Spleen (tissue), 11 donors: ENCODE measurements around the gene IL6R. TPM values are rescaled to one million over a fixed set of nuclear protein-coding genes. Genes with fewer than 3 reads are reported as not detected.

Source experiments
- DNase-seq: peaks from one replicate; pipeline ENCODE4 v3.0.0-alpha.2; 2020
- H3K27ac ChIP-seq, 8 donors: fragments of 200-600 bp; sonication (generic) in 7 of 8; 1 replicate in 4 of 8; 2 replicates in 4 of 8; pipeline versions ENCODE4 v1.5.0 to v1.8.0; 2016 to 2021; ENCODE audit warnings: inconsistent platforms in 4 of 8, mild to moderate bottlenecking in 4 of 8, moderate library complexity in 1 of 8
- H3K27me3 ChIP-seq, 7 donors: fragments of 200-600 bp; sonication (generic) in 6 of 7; replicated peaks in 1 of 7; 1 replicate in 4 of 7; 2 replicates in 3 of 7; pipeline versions ENCODE4 v1.5.0 to v1.8.0; 2016 to 2021; ENCODE audit warnings: inconsistent platforms in 3 of 7, mild to moderate bottlenecking in 1 of 7
- H3K36me3 ChIP-seq, 6 donors: fragments of 200-600 bp; sonication (generic) in 5 of 6; 1 replicate in 4 of 6; 2 replicates in 2 of 6; pipeline versions ENCODE4 v1.5.0 to v1.8.0; 2016 to 2021; ENCODE audit warnings: inconsistent platforms in 2 of 6
- H3K4me1 ChIP-seq, 6 donors: fragments of 200-600 bp; sonication (generic) in 5 of 6; 1 replicate in 3 of 6; 2 replicates in 3 of 6; pipeline versions ENCODE4 v1.5.0 to v1.8.0; 2016 to 2021; ENCODE audit warnings: inconsistent platforms in 3 of 6
- H3K4me3 ChIP-seq, 8 donors: fragments of 200-600 bp; sonication (generic) in 7 of 8; 1 replicate in 4 of 8; 2 replicates in 4 of 8; pipeline versions ENCODE4 v1.5.0 to v1.8.0; 2016 to 2021; ENCODE audit warnings: inconsistent platforms in 4 of 8, mild to moderate bottlenecking in 4 of 8, moderate library complexity in 2 of 8
- H3K9me3 ChIP-seq, 8 donors: fragments of 200-600 bp; sonication (generic) in 7 of 8; 1 replicate in 4 of 8; 2 replicates in 4 of 8; pipeline versions ENCODE4 v1.5.0 to v1.8.0; 2016 to 2021; ENCODE audit warnings: inconsistent platforms in 4 of 8
- POLR2A ChIP-seq, 3 donors: fragments of 450-650 bp; IDR thresholded peaks; one replicate each; pipeline ENCODE4 v1.5.1; 2017; ENCODE audit warnings: antibody characterized with exemption in 3 of 3, mild to moderate bottlenecking in 1 of 3
- POLR2AphosphoS5 ChIP-seq, 3 donors: sonication (generic); formaldehyde crosslinking; IDR thresholded peaks; one replicate each; pipeline ENCODE4 v1.5.1; 2017; ENCODE audit warnings: antibody characterized with exemption in 3 of 3
- WGBS, 5 donors: extraction: QIAGEN DNeasy Blood & Tissue Kit in 3 of 5; methylation state at CpG; one replicate each; pipeline versions ENCODE4 v1.1.5 to v1.1.7; 2013 to 2018; 5-methylcytosine and 5-hydroxymethylcytosine counted together
- intact Hi-C: fragments of 100-400 bp; cut with DNase I; formaldehyde crosslinking; loops from one replicate; pipeline ENCODE4 v1.15.0; 2023; ENCODE audit warnings: low total_unique reads
- polyA plus RNA-seq, 3 donors: library from polyadenylated mRNA; stranded (reverse); fragments of 200-250 nt; gene quantifications; one replicate each; pipeline ENCODE4 v1.2.1, GENCODE V29; 2013
- total RNA-seq, 7 donors: library from RNA; depleted of rRNA in 3 of 7; stranded (reverse); fragments of >200 nt in 3 of 7; fragmentation: NEBNext Ultra II Directional in 4 of 7; extraction: Animal tissue kit (Norgen Biotek cat#: 25700) in 4 of 7; gene quantifications; one replicate each; pipeline versions ENCODE4 v1.1.0 to v1.2.1, GENCODE V29; 2016 to 2021
- TF ChIP-seq, protein P1 (sequence below), 11 experiments: fragments of 200-600 bp in 7 of 11; fragments of 450-650 bp in 4 of 11; sonication (generic) in 4 of 11; IDR thresholded peaks in 8 of 11; conservative IDR thresholded peaks in 3 of 11; 1 replicate in 7 of 11; 2 replicates in 4 of 11; pipeline versions ENCODE4 v1.4.0 to v1.8.0; 2016 to 2021; ENCODE audit warnings: antibody characterized with exemption in 11 of 11, inconsistent platforms in 4 of 11, mild to moderate bottlenecking in 1 of 11
- donor health status: healthy with polysubstance abuse.
- donor health status: DM: no; HTN: no; CAD: no; lungs with moderate emphysema.
- donor health status: DM: no; HTN: no; CAD: no.
- donor health status: Bipolar disorder and iron deficiency.
- donor health status: healthy.
- donor health status: DM: no; HTN: no; CAD: no.
- donor health status: DM: yes; HTN: yes; CAD: no.

IL6R gene
- total and polyA plus RNA-seq, 10 donors, result 2.8 to 74.5 (median 47.8) TPM

DNA sequence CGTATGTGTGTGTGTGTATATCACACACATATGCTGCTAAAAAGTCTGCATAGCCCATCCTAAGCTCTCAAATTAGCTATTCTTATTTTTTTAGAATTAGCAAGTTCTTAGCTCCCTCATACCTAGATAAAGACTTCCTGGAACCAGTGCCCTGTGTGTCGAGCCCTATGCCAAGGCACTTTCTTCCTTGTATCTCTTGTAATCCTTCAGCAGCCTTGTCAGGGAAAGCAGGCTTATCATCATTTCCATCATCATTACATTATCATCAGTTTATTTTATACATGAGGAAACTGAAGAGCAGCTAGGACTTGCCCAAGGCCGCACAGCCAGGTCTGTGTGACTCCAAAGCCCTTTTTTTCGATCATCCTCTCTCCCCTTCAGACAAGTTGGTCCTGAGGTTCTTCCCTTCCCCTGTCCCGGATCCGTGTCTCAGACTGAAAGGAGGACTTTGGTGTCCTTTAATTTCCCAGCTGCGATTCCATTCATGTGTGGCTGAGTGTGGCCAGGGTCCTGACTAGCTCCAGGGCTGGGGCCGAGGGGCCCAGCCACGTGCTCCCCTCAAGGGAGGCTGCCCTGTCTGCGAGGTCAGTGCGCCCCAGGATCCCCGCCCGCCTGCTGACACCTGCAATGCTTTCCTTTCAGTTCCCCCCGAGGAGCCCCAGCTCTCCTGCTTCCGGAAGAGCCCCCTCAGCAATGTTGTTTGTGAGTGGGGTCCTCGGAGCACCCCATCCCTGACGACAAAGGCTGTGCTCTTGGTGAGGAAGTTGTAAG lies 24.9 kb downstream of the IL6R start:
- intact Hi-C loops, result no loop called here
- TF ChIP-seq, protein P1, sequence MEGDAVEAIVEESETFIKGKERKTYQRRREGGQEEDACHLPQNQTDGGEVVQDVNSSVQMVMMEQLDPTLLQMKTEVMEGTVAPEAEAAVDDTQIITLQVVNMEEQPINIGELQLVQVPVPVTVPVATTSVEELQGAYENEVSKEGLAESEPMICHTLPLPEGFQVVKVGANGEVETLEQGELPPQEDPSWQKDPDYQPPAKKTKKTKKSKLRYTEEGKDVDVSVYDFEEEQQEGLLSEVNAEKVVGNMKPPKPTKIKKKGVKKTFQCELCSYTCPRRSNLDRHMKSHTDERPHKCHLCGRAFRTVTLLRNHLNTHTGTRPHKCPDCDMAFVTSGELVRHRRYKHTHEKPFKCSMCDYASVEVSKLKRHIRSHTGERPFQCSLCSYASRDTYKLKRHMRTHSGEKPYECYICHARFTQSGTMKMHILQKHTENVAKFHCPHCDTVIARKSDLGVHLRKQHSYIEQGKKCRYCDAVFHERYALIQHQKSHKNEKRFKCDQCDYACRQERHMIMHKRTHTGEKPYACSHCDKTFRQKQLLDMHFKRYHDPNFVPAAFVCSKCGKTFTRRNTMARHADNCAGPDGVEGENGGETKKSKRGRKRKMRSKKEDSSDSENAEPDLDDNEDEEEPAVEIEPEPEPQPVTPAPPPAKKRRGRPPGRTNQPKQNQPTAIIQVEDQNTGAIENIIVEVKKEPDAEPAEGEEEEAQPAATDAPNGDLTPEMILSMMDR (IDR thresholded peaks at IDR 0.05 in 8 of 11, conservative IDR thresholded peaks at IDR 0.05 in 3 of 11), result no peak
- TF ChIP-seq POLR2AphosphoS5 (IDR thresholded peaks at IDR 0.05) (no peak), POLR2A (IDR thresholded peaks at IDR 0.05) (no peak)
- 76 to 90% (median 85%) methylated on average over 15 to 17 of the region's 17 CpGs for WGBS, 5 donors
- Histone ChIP-seq H3K9me3 (no peaks in the 10 kb centered on the region), H3K27me3 (no peaks in the 10 kb centered on the region), H3K27ac (peak overlapping the region in 3 of 8 donors; percentile 5 to 75 (median 60)), H3K4me3 (no peak overlapping the region), H3K4me1 (peaks cover 0 to 61% (median 21%) of the 10 kb centered on the region in 6 donors), H3K36me3 (peaks cover 0 to 57% (median 17%) of the 10 kb centered on the region in 6 donors)
- no peak for DNase-seq

DNA sequence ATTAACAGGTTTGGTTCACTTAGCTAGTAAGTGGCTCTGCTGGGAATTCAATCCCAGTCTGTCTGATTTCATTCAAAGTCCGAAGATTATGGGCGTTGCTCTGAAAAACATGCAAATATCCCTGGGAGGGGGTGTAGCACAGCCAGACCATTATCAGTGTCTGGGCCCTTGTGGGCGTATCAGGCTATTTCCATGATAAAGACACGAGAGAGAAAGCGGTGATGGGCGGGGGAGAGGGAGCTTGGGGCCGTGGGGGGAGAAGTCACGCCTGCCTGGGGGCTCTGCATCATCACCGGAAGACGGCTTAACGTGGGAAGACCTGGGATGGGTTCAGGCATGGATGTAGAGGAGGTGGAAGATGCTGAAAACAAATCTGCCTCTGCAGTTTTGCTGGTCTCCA lies 25.8 kb downstream of the IL6R start:
- 74 to 86% (median 77%) methylated on average over 11 of the region's 11 CpGs for WGBS, 5 donors
- intact Hi-C loops, result no loop called here
- H3K4me3 ChIP-seq, result no peak overlapping the region
- peak overlapping the region in 4 of 8 donors; percentile 35 to 75 (median 60) for H3K27ac ChIP-seq
- peaks cover 0 to 66% (median 24%) of the 10 kb centered on the region in 6 donors for H3K36me3 ChIP-seq
- TF ChIP-seq, protein P1 (IDR thresholded peaks at IDR 0.05 in 8 of 11, conservative IDR thresholded peaks at IDR 0.05 in 3 of 11), result no peak
- TF ChIP-seq POLR2A (IDR thresholded peaks at IDR 0.05) (no peak), POLR2AphosphoS5 (IDR thresholded peaks at IDR 0.05) (no peak)
- H3K4me1 ChIP-seq, result peaks cover 0 to 54% (median 21%) of the 10 kb centered on the region in 6 donors
- no peaks in the 10 kb centered on the region for H3K27me3 ChIP-seq
- no peak for DNase-seq
- H3K9me3 ChIP-seq, result no peaks in the 10 kb centered on the region

DNA sequence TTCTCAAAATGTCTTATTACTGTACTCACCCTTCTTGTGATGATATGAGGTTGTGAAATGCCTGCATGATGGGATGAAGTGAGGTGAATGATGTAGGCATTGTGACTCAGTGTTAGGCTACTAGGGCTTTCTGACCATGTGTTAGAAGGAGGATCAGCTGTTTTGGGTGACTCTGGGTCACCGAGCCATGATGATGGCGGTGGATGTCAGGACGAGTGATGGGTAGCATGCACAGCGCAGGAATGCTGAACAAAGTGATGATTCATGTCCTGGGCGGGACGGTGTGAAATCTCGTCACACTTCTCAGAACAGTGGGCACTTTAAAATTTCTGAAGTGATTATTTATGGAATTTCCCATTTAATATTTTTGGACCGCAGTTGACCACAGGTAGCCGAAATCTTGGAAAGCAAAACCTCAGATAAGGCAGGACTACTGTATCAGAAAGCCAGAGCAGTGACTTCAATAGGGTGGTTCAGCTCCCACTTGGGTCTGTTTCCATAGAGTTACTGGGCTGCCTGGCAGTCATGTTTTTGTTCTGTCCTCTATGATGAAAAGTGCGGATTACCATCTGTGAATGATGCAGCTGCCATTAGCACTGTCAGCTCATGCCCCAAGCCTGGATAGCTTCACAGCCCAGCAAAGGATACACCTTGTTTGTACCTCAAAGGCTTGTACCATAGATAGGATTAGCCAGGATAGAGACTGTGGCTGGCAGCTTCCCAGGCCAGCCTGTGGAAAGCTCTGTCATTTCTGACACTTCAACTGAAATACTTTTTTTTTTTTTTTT lies 26.6 kb downstream of the IL6R start:
- no peaks in the 10 kb centered on the region for H3K27me3 ChIP-seq
- intact Hi-C loops, result no loop called here
- H3K27ac ChIP-seq, result peak overlapping the region in 4 of 8 donors; percentile 35 to 75 (median 60)
- DNase-seq, result no peak
- H3K4me1 ChIP-seq, result peaks cover 0 to 54% (median 21%) of the 10 kb centered on the region in 6 donors
- TF ChIP-seq, protein P1 (IDR thresholded peaks at IDR 0.05 in 8 of 11, conservative IDR thresholded peaks at IDR 0.05 in 3 of 11), result no peak
- peak in 1 of 3 donors; percentile 30 for TF ChIP-seq POLR2AphosphoS5 (IDR thresholded peaks at IDR 0.05)
- 52 to 83% (median 67%) methylated on average over 10 of the region's 10 CpGs for WGBS, 5 donors
- H3K4me3 ChIP-seq, result no peak overlapping the region
- no peaks in the 10 kb centered on the region for H3K9me3 ChIP-seq
- H3K36me3 ChIP-seq, result peaks cover 0 to 74% (median 30%) of the 10 kb centered on the region in 6 donors
